Measurements from ENCODE around the gene GNAI1. TPM values are rescaled to one million over a fixed set of nuclear protein-coding genes. Genes with fewer than 3 reads are reported as not detected.

GNAI1 gene
- total RNA-seq, 1 donor from 2014 or later: 50.6 TPM

GRCh38 chr7:80093349-80093748 lies 41.3 kb upstream of the GNAI1 start:
- DNase-seq (ENCODE audit: extremely low spot score in 2 of 2): no peak

GRCh38 chr7:80095545-80095944 lies 39.1 kb upstream of the GNAI1 start:
- Histone ChIP-seq H3K27me3 (no peaks in the 10 kb centered on the region), H3K4me3 (no peak overlapping the region), H3K27ac (no peak overlapping the region), H3K36me3 (no peaks in the 10 kb centered on the region), H3K4me1 (no peaks in the 10 kb centered on the region), H3K9me3 (no peaks in the 10 kb centered on the region)
- intact Hi-C loops (cut with DNase I): no loop called here
- no peak for TF ChIP-seq POLR2A (IDR thresholded peaks at IDR 0.05)
- TF ChIP-seq, protein P1, sequence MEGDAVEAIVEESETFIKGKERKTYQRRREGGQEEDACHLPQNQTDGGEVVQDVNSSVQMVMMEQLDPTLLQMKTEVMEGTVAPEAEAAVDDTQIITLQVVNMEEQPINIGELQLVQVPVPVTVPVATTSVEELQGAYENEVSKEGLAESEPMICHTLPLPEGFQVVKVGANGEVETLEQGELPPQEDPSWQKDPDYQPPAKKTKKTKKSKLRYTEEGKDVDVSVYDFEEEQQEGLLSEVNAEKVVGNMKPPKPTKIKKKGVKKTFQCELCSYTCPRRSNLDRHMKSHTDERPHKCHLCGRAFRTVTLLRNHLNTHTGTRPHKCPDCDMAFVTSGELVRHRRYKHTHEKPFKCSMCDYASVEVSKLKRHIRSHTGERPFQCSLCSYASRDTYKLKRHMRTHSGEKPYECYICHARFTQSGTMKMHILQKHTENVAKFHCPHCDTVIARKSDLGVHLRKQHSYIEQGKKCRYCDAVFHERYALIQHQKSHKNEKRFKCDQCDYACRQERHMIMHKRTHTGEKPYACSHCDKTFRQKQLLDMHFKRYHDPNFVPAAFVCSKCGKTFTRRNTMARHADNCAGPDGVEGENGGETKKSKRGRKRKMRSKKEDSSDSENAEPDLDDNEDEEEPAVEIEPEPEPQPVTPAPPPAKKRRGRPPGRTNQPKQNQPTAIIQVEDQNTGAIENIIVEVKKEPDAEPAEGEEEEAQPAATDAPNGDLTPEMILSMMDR (IDR thresholded peaks at IDR 0.05): peak in 2 of 3 experiments; percentile 32 to 46
- no peak for TF ChIP-seq POLR2AphosphoS5 (IDR thresholded peaks at IDR 0.05; ENCODE audit: insufficient read depth in 1 of 2, low read depth in 1 of 2)
- DNase-seq (ENCODE audit: extremely low spot score in 2 of 2): no peak

More at GRCh38 chr7:80093349-80093748, 41.3 kb upstream of the GNAI1 start:
- Histone ChIP-seq H3K4me3 (no peak overlapping the region), H3K9me3 (no peaks in the 10 kb centered on the region), H3K27ac (no peak overlapping the region), H3K36me3 (no peaks in the 10 kb centered on the region), H3K4me1 (peaks cover 8% of the 10 kb centered on the region), H3K27me3 (no peaks in the 10 kb centered on the region)
- no peak for TF ChIP-seq POLR2A (IDR thresholded peaks at IDR 0.05)
- intact Hi-C loops (cut with DNase I): no loop called here

DNA sequence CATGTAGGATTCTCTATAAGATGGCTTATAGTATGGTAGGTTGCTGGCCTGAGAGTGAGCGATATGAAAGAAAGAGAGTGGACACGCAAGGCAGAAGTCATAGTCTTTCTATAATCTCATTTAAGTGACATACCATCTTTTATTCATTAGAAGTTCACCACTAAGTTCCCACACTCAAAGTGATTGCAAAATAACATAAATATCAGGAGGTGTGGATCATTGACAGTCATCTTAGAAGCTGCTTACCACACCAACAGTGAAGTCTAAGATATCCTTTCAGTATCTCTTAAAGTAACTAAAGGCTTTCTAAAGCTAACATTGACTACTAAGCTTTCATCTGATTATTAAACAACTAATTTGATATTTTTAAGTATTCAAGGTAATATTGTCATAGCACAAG lies 36.9 kb upstream of the GNAI1 start:
- no peak for TF ChIP-seq POLR2A (IDR thresholded peaks at IDR 0.05)
- TF ChIP-seq POLR2AphosphoS5 (IDR thresholded peaks at IDR 0.05; ENCODE audit: insufficient read depth in 1 of 2, low read depth in 1 of 2): no peak
- TF ChIP-seq, protein P1 (IDR thresholded peaks at IDR 0.05): no peak
- DNase-seq (ENCODE audit: extremely low spot score in 2 of 2): no peak

DNA sequence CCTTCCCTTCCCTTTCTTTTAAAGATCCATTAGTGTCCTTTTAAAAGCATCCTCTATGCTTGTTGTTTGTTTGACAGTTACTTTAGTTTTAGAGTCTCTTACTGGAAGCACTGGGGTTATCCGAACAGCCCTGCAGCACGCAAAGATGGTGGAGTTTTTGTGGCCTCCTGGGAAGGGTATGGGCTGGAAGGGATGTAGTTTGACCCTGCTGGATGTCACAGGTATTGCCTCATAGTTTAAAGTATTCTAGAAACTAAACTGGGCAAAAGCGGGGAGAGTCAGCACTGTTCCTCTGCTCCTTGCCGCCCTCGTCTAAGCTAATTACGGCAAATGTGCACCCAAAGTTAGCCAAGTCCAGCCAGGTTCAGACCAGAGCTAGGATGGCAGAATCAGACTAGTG lies 35.8 kb upstream of the GNAI1 start:
- DNase-seq (ENCODE audit: extremely low spot score in 2 of 2): no peak
- no peaks in the 10 kb centered on the region for H3K4me1 ChIP-seq
- intact Hi-C loops (cut with DNase I): no loop called here

More for the DNA sequence above, 36.9 kb upstream of the GNAI1 start:
- intact Hi-C loops (cut with DNase I): no loop called here
- Histone ChIP-seq H3K9me3 (no peaks in the 10 kb centered on the region), H3K4me3 (no peak overlapping the region), H3K4me1 (no peaks in the 10 kb centered on the region), H3K27me3 (no peaks in the 10 kb centered on the region), H3K27ac (no peak overlapping the region), H3K36me3 (no peaks in the 10 kb centered on the region)

DNA sequence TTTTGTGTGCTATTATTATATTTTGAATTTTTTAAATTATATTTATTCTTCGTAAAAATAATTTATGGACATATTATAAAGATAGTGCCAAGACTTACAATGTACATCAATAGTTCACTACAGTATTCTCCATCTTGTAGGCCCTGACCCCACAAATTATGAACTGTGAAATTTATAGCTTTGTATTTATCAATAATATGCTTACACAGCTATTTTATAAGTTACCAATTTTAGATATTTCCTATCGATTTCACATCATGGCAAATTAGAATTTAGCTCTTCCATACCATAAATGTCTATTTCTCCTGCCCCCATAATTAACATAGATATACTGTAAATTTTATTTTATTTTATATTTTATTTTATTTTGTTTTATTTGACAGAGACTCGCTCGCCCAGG lies 34.4 kb upstream of the GNAI1 start:
- intact Hi-C loops (cut with DNase I): no loop called here
- H3K36me3 ChIP-seq: no peaks in the 10 kb centered on the region
- H3K27me3 ChIP-seq: no peaks in the 10 kb centered on the region
- H3K4me1 ChIP-seq: no peaks in the 10 kb centered on the region
- H3K4me3 ChIP-seq: no peak overlapping the region
- H3K27ac ChIP-seq: no peak overlapping the region
- DNase-seq (ENCODE audit: extremely low spot score in 2 of 2): no peak
- TF ChIP-seq POLR2A (IDR thresholded peaks at IDR 0.05) (no peak), POLR2AphosphoS5 (IDR thresholded peaks at IDR 0.05; ENCODE audit: insufficient read depth in 1 of 2, low read depth in 1 of 2) (no peak)
- TF ChIP-seq, protein P1 (IDR thresholded peaks at IDR 0.05): no peak
- H3K9me3 ChIP-seq: no peaks in the 10 kb centered on the region

More for the DNA sequence above, 35.8 kb upstream of the GNAI1 start:
- Histone ChIP-seq H3K36me3 (no peaks in the 10 kb centered on the region), H3K27me3 (no peaks in the 10 kb centered on the region), H3K27ac (no peak overlapping the region), H3K9me3 (no peaks in the 10 kb centered on the region), H3K4me3 (no peak overlapping the region)
- TF ChIP-seq, protein P1 (IDR thresholded peaks at IDR 0.05): no peak
- no peak for TF ChIP-seq POLR2AphosphoS5 (IDR thresholded peaks at IDR 0.05; ENCODE audit: insufficient read depth in 1 of 2, low read depth in 1 of 2)
- TF ChIP-seq POLR2A (IDR thresholded peaks at IDR 0.05): no peak

Data from vagina (tissue), 2 donors.